Stimulated activated CD4-positive, alpha-beta T cell treated with anti-CD3 and anti-CD28 coated beads, TNF-alpha, amount 100 ng/mL, for 48 hours (primary cell): Measurements from ENCODE around the gene PARN.
"Not testable (repeated sequence)": the region's sequence is repeated elsewhere in the genome, so short reads cannot be mapped to it uniquely, and the experiment has no call there.

ENCODE experiments used
- DNase-seq, 3 donors: peaks; one replicate each; pipeline ENCODE4 v3.0.0-alpha.2; 2020; ENCODE audit warnings: low read depth in 3 of 3

Gene PARN

DNA sequence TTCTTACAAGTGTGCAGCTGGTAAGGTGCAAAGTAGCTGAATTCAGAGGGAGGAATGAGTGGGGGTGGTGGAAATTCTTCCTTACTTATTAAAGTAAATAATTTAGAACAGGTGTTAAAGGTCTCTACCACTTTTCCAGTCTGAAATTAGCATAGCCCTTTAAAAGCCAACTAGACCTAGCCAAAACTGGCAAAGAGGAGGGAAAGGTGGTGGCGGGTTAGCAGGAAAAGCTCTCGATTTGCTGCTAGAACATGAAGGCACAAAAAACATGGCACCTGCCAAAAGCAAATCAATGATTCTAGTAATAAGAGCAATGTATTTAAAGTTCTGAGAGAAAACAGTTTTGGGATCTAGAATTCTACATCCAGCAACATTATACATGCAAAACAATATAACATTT, 157.7 kb downstream of the PARN start:
- DNase-seq, result no peak

DNA sequence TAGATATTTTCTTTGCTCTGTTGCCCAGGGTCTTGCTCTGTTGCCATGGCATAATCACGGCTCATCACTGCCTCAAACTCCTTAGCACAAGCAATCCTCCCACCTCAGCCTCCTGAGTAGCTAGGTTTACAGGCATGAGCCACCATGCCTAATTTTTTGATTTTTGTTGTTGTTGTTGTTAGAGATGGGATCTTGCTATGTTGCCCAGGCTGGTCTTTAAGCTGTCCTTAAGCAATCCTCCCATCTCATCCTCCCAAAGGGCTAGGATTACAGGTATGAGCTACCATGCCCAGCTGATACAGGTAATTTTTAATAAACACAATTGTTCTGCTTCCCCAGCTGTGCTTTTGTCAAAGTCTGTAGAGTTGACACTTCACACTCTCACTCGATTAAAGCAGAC, 159.3 kb downstream of the PARN start:
- no peak for DNase-seq

DNA sequence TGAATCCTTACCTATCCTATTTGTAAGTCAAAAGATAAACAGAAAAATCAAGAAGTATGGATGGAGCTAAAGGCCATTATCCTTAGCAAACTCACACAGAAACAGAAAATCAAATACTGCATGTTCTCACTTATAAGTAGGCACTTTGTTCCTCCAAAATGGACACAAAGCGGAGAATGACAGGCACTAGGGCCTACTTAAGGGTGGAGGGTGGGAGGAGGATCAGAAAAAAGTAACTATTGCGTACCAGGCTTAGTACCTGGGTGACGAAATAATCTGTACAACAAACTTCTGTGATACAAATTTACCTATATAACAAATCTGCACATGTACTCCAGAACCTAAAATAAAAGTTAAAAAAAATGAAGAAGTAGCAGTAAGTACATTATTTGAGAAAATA, 164.3 kb downstream of the PARN start:
- no peak for DNase-seq

DNA sequence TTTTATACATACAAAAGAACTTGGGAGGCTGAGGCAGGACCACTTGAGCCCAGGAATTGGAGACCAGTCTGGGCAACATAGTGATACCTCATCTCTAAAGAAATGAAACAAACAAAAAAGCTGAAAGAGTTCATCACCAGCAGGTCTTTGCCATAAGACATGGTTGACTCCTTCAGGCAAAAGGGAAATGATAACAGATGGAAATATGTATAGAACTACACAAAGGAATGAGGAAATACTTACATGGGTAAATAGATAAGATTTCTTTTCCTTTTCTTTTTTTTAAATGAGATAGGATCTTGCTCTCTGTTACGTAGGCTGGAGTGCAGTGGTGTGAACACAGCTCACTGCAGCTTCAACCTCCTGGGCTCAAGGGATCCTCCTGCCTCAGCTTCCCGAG, 165.3 kb downstream of the PARN start:
- DNase-seq, result no peak

DNA sequence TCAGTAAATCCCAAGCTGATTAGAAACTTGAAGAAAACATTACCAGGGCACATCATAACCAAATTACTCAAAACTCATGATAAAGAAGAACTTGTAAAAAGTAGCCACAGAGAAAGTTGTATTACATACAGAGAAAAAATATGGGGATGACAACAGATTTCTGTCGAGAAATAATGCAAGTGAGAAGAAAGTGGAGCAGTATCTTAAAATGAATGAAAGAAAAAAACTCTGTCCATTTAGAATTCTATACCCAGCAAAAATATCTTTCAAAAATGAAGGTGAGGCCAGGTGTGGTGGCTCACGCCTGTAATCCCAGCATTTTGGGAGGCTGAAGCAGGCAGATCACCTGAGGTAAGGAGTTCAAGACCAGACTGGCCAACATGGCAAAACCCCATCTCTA, 165.9 kb downstream of the PARN start:
- DNase-seq, result no peak

DNA sequence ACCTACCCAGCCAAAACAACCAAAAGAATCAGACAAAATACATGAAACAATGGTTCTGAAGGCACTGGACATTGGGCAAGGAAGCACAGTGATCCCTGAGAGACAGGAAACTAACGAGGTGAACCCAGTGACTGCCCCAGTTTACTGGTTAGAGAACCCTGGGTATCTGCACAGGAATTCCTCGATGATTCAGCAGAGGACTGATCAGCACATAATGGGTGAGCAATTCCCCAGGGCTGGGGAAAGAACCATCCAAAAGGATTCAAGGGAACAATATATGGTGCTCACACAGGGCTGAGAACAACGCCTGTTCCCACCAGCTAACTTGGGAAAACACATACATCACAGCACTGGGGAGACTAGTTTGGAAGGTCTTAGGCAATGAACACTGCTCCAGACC, 167.2 kb downstream of the PARN start:
- DNase-seq, result no peak

DNA sequence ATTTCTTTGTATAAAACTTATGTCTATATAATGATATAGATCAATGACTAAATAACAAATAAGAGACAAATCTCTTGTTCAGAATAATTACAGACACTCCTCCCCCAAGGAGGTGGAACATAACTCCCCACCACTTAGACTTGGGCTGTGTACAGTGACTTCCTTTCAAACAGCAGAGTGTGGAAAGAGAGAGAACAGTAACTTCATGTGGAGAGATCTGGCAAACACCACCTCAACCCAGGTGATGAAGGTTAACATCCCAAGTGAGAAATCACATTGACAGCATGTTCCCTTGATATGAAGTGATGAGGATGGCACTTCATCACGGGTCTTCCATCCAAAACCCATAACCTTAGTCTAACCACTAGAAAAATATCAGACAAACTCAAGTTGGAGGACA, 169.3 kb downstream of the PARN start:
- DNase-seq, result no peak

DNA sequence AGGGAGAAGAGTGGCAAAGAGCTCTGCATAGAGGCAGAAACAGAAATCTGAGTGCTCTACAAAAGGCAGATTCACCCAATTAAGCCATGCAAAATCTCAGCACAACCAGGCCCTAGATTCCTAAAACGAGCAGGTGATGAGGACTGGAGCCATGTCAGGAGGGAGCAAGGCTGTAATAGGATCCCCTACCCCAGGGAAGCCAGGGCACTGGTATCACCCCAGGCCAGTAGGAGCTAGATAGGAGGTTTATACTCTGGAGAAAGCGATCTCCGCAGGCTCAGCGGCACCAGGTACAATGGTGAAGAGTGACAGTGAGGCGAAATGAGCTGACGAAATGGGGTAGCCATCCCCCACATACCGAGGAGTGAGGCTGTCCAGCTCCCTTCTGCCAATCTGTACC, 171.5 kb downstream of the PARN start:
- DNase-seq, result no peak

DNA sequence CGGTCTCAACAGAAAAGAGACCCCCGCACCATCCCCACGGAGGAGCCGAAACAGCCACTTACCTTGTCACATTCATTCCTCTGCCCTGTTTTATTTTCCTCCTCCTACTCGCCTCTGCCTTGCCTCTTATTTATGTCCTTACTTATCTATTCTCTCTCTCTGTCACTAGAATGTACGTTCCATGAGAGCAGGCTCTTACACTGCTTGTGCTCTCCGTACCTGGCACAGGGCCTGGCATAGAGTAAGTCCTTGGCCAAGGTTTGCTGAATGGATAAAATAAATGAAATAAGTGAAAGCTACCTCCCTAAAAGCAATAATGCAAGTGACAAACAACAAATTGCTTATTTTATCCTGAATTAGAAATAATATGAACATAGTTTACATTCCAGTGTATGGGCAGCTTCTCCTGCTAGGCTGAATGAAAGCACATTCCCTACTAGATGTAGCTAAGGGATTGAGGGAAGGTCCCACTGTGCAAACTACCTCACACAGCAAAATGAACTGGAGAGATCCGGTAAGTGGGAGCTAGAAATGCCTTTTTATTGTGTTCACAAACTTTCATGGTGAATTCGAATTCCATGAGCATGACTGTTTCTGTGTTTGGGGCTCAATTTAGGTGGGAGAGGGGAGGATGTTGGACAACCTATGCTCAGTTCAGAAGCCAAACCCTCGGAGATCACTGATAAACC, 173.1 kb downstream of the PARN start:
- DNase-seq, result no peak

DNA sequence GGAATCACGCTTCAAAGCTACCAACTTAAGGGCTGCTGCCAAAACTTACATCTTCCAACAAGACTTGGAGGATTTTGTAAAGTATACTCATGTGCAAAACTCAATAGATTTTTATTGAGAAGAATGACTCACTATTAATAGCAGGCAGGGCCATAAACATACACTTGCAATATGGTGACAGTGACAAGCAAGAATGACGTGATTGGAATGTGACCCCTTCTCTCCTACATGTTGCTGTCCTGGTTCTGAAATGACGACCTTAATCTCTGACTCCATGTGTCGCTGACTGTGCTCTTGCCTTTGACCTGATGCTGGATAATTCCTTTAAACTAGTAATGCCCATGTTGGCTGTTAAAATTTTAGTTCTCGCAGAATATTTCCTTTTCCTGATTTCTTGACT, 174.5 kb downstream of the PARN start:
- no peak for DNase-seq

DNA sequence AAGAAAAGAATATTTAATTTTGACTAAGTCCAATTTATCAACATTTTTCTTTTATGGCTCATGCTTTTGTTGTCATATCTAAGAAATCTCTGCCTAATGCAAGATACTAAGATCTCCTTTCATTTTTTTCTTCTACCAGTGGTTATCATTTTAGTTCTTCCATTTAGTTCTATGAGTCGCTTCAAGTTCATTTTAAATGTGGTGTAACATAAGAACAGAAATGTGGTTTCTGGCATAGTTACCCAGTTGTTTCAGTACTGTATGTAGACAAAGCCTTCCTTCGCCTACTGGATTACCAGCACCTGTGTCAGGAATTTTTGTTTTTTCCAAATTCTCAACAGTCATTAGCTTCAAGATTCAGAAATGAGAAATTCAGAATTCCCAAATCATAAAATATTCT, 175.7 kb downstream of the PARN start:
- no peak for DNase-seq

DNA sequence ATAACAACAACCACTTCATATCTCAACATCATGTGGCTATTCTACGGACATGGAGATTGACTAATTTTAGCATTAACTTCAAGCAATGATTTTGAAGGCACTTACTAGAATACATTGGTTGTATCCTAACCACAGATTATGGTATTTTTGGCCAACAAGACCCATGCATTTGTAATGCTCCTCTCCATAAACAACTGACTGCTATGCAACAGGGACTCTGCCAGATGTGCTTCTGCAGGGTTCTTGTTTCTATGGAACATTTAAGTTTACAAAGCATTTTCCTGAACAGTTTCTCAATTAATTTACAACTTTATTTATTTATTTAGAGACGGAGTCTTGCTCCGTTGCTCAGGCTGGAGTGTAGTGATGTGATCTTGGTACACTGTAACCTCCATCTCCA, 178.0 kb downstream of the PARN start:
- no peak for DNase-seq

DNA sequence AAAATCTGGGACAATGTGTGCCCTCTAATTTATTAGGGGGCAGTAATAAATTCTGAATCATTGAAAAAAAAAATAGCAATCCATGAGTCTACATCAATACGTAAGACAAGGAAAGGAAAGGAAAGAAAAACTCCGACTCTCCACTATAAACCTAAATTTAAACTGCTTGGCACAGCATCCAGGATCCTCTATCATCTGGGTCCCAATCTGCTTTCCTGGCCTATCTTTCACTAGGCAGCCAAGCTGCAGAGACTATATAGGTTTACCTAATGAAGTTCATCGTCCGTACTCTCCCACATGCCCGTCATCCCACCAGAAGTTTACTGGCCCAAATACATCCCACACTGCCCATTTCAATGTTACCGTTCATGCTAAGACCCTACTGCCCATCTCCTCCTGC, 179.2 kb downstream of the PARN start:
- DNase-seq, result no peak

DNA sequence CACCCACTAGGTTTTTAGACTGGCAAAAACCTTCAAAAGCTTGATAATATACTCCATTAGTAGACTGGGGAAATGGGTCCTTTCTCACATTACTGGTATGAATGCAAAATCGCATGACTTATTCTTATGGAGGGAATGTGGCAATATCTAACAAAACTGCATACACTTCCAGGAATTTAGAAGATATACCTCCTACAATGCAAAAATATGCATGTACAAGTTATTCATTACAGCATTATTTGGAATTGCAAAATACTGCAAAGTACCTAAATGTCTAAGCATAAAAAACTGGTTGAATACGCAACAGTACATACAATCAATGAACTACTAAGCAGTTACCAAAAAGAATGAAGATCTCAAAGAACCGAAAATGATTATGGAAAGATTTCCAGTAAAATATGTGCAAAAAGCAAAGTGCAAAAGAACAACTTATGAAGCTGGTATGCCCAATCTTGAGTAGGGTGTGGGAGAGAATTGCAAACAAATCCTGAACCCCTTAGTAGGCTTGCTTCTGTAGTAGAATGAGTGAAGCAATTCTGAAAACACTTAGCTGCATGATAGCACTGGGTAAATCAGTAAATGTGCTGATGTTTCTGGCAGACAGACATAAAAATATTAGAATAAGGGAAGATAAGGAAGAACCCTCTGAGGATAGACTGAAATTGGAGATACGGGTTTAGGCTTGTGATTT, 180.1 kb downstream of the PARN start:
- DNase-seq, result no peak

DNA sequence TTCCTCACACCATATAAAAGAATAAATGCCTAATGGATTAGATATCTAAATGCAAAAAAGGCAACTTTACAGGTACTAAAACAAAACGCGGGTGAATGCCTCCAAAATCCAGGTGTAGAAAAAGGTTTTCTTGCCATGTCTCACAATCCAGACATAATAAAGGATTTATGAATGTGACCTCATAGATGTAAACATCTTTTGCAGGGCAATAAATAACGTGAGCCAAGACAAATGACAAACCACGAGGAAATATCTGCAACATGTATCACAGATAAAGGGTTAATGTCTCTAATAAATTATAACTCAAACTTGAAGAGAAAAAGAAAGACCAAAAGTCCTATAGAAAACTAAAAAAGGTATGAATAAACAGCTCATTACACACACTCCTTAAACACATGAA, 180.7 kb downstream of the PARN start:
- no peak for DNase-seq

DNA sequence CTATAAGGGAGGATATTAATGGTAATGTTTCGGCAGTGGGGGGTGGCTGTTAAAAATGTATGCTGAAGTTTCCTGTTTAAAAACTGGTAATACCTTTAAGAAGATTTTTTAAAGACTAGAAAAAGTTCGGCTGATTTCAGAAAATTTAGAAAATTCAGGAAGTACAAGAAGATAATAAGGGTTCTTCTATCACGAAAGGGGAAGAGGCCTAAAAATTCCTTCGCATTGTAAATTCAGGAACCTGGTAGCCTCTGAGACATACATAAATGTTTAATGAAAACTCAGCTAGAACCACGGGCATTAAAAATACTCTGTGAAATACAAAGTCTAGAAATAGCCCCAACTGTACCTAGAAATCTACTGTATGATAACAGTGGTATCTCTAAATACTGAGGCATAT, 181.2 kb downstream of the PARN start:
- no peak for DNase-seq

DNA sequence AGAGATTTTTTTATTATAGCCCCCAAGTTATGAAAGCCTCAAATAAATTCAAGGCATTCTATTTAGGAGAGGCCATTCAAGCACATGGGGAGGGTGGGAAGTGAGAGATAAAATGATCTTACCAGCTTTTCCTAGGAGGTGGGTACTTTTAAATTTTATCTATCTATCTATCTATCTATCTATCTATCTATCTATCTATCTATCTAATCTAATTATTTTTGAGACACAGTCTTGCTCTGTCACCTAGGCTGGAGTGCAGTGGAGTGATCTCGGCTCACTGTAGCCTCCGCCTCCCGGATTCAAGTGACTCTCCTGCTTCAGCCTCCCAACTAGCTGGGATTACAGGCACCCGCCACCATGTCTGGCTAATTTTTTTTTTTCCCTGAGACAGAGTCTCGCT, 182.3 kb downstream of the PARN start:
- no peak for DNase-seq

DNA sequence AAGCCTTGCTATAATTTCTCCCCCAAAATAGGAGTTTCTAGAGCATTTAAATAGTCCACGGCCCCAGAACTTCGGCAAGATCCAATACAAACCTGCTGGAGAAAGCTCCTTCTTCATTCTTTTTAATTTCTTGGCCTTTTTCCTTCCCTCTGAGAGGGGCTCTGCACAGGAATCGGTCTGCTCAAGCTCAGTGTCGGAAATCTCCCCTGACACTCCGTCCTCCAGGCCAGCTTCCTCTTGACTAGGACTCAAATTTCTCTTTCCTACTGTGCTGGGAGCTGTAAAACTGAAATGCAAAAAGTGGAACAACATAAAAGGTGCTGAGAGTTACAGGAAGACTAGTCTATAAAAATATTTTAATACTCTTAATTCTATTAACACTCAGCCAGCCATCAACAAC, 183.3 kb downstream of the PARN start:
- DNase-seq, result no peak

DNA sequence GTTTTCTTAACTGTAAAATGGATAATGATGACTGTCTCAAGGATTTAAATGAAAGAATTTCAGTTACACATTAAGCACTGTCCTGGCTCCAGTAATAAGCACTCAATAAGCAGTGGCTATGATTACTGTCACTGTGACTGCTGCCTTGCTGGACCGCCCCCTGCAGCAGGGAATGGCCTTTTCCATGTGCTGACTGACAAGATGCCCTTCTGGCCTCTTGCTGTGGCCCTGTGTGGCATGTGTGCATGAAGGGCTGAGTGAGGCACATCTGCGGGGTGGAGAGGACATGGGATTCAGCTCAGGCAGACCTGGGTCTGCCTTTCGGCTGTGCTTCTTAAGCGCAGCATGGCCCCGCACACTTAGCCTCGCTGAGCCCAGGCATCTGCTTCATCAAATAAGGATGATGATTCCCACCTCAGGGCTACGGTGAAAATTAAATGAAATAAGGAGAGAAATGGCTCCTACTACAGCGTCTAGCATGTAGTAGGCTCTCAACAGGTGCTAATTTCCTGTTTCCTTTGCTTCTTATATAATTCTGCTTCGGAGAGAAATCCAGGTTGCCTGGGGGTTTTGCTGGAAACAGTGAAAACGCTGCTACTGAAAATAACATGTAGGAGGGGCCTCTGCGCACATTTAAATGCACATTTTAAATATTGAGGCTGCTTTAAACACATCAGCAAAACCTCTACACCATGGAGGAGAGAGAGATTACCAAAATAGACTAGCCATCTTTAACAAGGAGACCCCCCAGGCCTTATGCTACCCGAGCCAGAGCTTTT, 183.9 kb downstream of the PARN start:
- no peak for DNase-seq

DNA sequence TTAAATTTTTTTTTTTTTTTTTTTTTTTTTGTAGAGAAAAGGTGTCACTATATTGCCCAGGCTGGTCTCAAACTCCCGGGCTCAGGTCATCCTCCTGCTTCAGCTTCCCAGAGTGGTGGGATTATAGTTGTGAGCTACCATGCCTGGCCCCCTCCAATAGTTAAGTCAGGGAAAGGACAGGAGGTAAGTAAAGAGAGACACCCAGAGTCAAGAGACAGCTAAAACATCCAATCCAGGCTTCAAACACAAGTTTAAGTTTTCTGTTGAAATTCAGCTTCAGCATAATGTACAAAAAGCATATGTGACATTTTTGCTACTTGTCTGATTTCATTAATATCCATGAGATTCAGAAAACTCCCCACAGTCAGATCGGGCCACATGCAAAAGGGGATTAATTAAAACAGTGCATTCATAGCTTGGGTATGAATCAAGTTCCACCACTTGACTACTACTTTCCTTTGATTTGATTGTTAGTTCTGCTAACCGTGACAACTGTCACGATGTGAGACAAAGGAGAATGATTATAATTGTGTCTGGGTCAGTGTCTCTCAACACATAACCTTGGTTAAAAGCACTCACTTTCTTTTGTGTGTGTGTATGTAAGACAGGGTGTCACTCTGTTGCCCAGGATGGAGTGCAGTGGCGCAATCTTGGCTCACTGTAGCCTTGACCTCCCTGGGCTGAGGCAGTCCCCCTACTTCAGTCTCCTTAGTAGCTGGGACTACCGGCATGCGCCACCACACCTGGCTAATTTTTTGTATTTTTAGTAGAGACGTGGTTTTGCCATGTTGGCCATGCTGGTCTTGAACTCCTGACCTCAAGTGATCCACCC, 184.9 kb downstream of the PARN start:
- no peak for DNase-seq

DNA sequence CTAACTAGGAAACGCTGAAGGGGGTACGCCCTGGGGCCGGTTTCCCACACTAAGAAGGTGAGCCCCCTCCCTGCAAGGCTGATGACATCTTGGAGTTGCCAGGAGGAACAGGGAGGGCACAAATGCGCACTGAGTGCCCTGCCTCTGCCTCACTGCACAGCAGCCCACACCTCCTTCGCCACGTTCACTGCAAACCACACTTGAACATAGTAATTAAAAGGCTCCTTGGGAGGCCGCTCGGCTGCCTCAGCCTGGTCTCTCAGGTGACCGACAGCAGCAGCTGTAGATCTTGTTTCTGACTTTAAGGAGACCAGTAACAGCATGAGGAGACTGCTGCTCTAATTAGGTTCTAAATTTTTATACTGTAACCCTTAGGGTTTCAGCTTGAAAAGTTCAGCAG, 188.5 kb downstream of the PARN start:
- not testable (repeated sequence) for DNase-seq

DNA sequence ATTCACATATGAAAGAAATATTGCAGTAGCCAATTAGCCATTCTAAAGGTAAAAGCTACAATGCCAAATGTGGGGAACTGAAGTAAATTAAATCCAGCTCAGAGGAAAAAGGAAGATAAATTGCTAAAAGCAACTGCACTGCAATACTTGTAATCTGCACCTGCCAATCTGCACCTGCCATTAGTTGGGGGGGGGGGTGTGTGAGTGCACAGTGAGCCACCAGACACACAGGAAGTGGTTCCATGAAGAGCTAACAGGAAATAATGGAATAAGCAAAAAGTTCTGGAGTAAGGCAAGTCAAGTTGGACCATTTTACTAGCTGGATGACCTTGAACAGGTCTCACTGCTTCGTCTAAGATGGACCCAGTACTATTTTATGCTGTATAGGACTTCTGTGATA, 191.8 kb downstream of the PARN start:
- no peak for DNase-seq
